ENCODE data around the gene ZNF45. TPM values are rescaled to one million over a fixed set of nuclear protein-coding genes. Genes with fewer than 3 reads are reported as not detected.
A peak's percentile ranks its signal among the peaks of the same experiment; 100 is the strongest.
"Not testable (repeated sequence)": the region's sequence is repeated elsewhere in the genome, so short reads cannot be mapped to it uniquely, and the experiment has no call there.

ZNF45 gene
- total RNA-seq, result 10 to 100 TPM; 17.0 to 17.1 TPM

- POLR2A ChIA-PET, result interaction anchor here (0.6 kb wide), 1 partner anchor 18 kb away, joined by 3 read pairs; no protein-coding TSS in a partner anchor
- H3K9me3 Mint-ChIP-seq, result peaks cover 35% of the 10 kb centered on the region
- peak within 1 kb of the TSS; percentile 96 for H3K4me3 Mint-ChIP-seq
- H3K27me3 Mint-ChIP-seq, result no peaks in the 10 kb centered on the region
- CTCF ChIA-PET, result interaction anchor here (0.6 to 1.5 kb wide), 6 partner anchors 10 to 160 kb away, joined by 3 to 5 read pairs (median 4); partner anchors contain the start of gene ZNF221
- peak; percentile 90 for DNase-seq
- peaks cover 43% of the 10 kb centered on the region for H3K36me3 Mint-ChIP-seq (ENCODE audit: low read depth)
- peaks cover 21% of the 10 kb centered on the region for H3K4me1 Mint-ChIP-seq
- peak within 1 kb of the TSS; percentile 91 for H3K27ac Mint-ChIP-seq
These were observed at the start of gene ZNF45 for GRCh38 chr19:43934985-43935708. ZNF45 (minus strand) TSS chr19:43935282; CDS start chr19:43922185, 13,097 bp downstream.

- peaks cover 15% of the 10 kb centered on the region for H3K4me1 Mint-ChIP-seq
These were observed 49.6 kb upstream of the ZNF45 start for GRCh38 chr19:43984687-43985000.

GRCh38 chr19:43983912-43984686 lies 49.0 kb upstream of the ZNF45 start, which contains the start of gene ZNF155:
ZNF155 (plus strand) TSS chr19:43984188; CDS start chr19:43988544, 4,356 bp downstream.
- Mint-ChIP-seq H3K27ac (peak within 1 kb of the TSS; percentile 96), H3K27me3 (no peaks in the 10 kb centered on the region), H3K4me3 (peak within 1 kb of the TSS; percentile 92), H3K4me1 (peaks cover 15% of the 10 kb centered on the region), H3K9me3 (peaks cover 23% of the 10 kb centered on the region), H3K36me3 (ENCODE audit: low read depth) (peaks cover 26% of the 10 kb centered on the region)
- ChIA-PET CTCF (no interaction called here), POLR2A (no interaction called here)
- peak; percentile 74 for DNase-seq

More at GRCh38 chr19:43984687-43985000, 49.6 kb upstream of the ZNF45 start:
- POLR2A ChIA-PET, result interaction anchor here (0.6 kb wide), 1 partner anchor 269 kb away, joined by 5 read pairs; no protein-coding TSS in a partner anchor
- peaks cover 24% of the 10 kb centered on the region for H3K9me3 Mint-ChIP-seq
- peak overlapping the region; percentile 92 for H3K4me3 Mint-ChIP-seq
- CTCF ChIA-PET, result interaction anchor here (1.2 kb wide), 1 partner anchor 16 kb away, joined by 3 read pairs; no protein-coding TSS in a partner anchor
- peak; percentile 7 for DNase-seq
- peak overlapping the region; percentile 96 for H3K27ac Mint-ChIP-seq
- no peaks in the 10 kb centered on the region for H3K27me3 Mint-ChIP-seq
- peaks cover 31% of the 10 kb centered on the region for H3K36me3 Mint-ChIP-seq (ENCODE audit: low read depth)

GRCh38 chr19:43983544-43983911 lies 48.4 kb upstream of the ZNF45 start:
- Mint-ChIP-seq H3K36me3 (ENCODE audit: low read depth) (peaks cover 20% of the 10 kb centered on the region), H3K4me1 (peaks cover 15% of the 10 kb centered on the region), H3K27ac (peak overlapping the region; percentile 62), H3K27me3 (no peaks in the 10 kb centered on the region), H3K9me3 (peaks cover 18% of the 10 kb centered on the region), H3K4me3 (peak overlapping the region; percentile 56)
- ChIA-PET POLR2A (no interaction called here), CTCF (no interaction called here)
- DNase-seq, result no peak

- H3K27me3 Mint-ChIP-seq, result no peaks in the 10 kb centered on the region
- ChIA-PET POLR2A (no interaction called here), CTCF (no interaction called here)
- DNase-seq, result no peak
- no peak overlapping the region for H3K27ac Mint-ChIP-seq
- H3K36me3 Mint-ChIP-seq (ENCODE audit: low read depth), result peaks cover 3% of the 10 kb centered on the region
- H3K4me1 Mint-ChIP-seq, result no peaks in the 10 kb centered on the region
- H3K9me3 Mint-ChIP-seq, result peaks cover 40% of the 10 kb centered on the region
- no peak overlapping the region for H3K4me3 Mint-ChIP-seq
These were observed 41.6 kb upstream of the ZNF45 start for GRCh38 chr19:43976732-43977131.

- no peak for DNase-seq
- Mint-ChIP-seq H3K36me3 (ENCODE audit: low read depth) (peaks cover 15% of the 10 kb centered on the region), H3K9me3 (peaks cover 60% of the 10 kb centered on the region), H3K4me1 (no peaks in the 10 kb centered on the region), H3K27me3 (no peaks in the 10 kb centered on the region), H3K27ac (no peak overlapping the region), H3K4me3 (no peak overlapping the region)
- CTCF ChIA-PET, result no interaction called here
- POLR2A ChIA-PET, result no interaction called here
These were observed 31.1 kb upstream of the ZNF45 start for GRCh38 chr19:43966079-43966694.

- ChIA-PET CTCF (no interaction called here), POLR2A (no interaction called here)
- H3K36me3 Mint-ChIP-seq (ENCODE audit: low read depth), result no peaks in the 10 kb centered on the region
- H3K4me3 Mint-ChIP-seq, result no peak overlapping the region
- H3K9me3 Mint-ChIP-seq, result peaks cover 43% of the 10 kb centered on the region
- no peaks in the 10 kb centered on the region for H3K4me1 Mint-ChIP-seq
- no peak overlapping the region for H3K27ac Mint-ChIP-seq
- H3K27me3 Mint-ChIP-seq, result no peaks in the 10 kb centered on the region
- no peak for DNase-seq
These were observed 25.3 kb upstream of the ZNF45 start for GRCh38 chr19:43960411-43960810.

- POLR2A ChIA-PET, result no interaction called here
- DNase-seq, result no peak
- Mint-ChIP-seq H3K4me3 (no peak overlapping the region), H3K27me3 (no peaks in the 10 kb centered on the region), H3K36me3 (ENCODE audit: low read depth) (no peaks in the 10 kb centered on the region), H3K27ac (no peak overlapping the region), H3K9me3 (peaks cover 30% of the 10 kb centered on the region), H3K4me1 (no peaks in the 10 kb centered on the region)
- CTCF ChIA-PET, result no interaction called here
These were observed 22.8 kb upstream of the ZNF45 start for GRCh38 chr19:43957891-43958290.

- Mint-ChIP-seq H3K36me3 (ENCODE audit: low read depth) (no peaks in the 10 kb centered on the region), H3K4me1 (peaks cover 4% of the 10 kb centered on the region), H3K9me3 (peaks cover 34% of the 10 kb centered on the region), H3K4me3 (no peak overlapping the region), H3K27me3 (no peaks in the 10 kb centered on the region), H3K27ac (no peak overlapping the region)
- ChIA-PET CTCF (no interaction called here), POLR2A (no interaction called here)
- DNase-seq, result no peak
These were observed 21.7 kb upstream of the ZNF45 start for GRCh38 chr19:43956827-43957226.

- Mint-ChIP-seq H3K9me3 (peaks cover 38% of the 10 kb centered on the region), H3K4me1 (peaks cover 10% of the 10 kb centered on the region), H3K4me3 (peak within 1 kb of the TSS; percentile 92), H3K27ac (peak within 1 kb of the TSS; percentile 80), H3K27me3 (peaks cover 7% of the 10 kb centered on the region), H3K36me3 (ENCODE audit: low read depth) (peaks cover 9% of the 10 kb centered on the region)
- POLR2A ChIA-PET, result interaction anchor here (0.9 kb wide), 1 partner anchor 53 kb away, joined by 3 read pairs; no protein-coding TSS in a partner anchor
- peak; percentile 67 for DNase-seq
- CTCF ChIA-PET, result interaction anchor here (1.2 to 1.3 kb wide), 2 partner anchors 16 to 26 kb away, joined by 3 to 5 read pairs; partner anchors contain the start of gene ZNF45
These were observed 16.0 kb upstream of the ZNF45 start, which contains the start of gene ZNF221 for GRCh38 chr19:43950834-43951645. ZNF221 (plus strand) TSS chr19:43951228; CDS start chr19:43962727, 11,499 bp downstream.

- H3K4me3 Mint-ChIP-seq; DNase-seq; POLR2A ChIA-PET; H3K36me3 Mint-ChIP-seq (ENCODE audit: low read depth); H3K4me1 Mint-ChIP-seq; H3K27ac Mint-ChIP-seq: not testable (repeated sequence)
- Mint-ChIP-seq H3K9me3 (peaks cover 38% of the 10 kb centered on the region), H3K27me3 (peaks cover 10% of the 10 kb centered on the region)
- CTCF ChIA-PET, result interaction anchor here (0.6 kb wide), 1 partner anchor 9 kb away, joined by 3 read pairs; no protein-coding TSS in a partner anchor
These were observed 14.7 kb upstream of the ZNF45 start for GRCh38 chr19:43949803-43950202.

- Mint-ChIP-seq H3K27me3 (peaks cover 14% of the 10 kb centered on the region), H3K9me3 (peaks cover 34% of the 10 kb centered on the region)
- DNase-seq; H3K4me1 Mint-ChIP-seq; H3K27ac Mint-ChIP-seq; CTCF ChIA-PET; POLR2A ChIA-PET; H3K36me3 Mint-ChIP-seq (ENCODE audit: low read depth); H3K4me3 Mint-ChIP-seq: not testable (repeated sequence)
These were observed 12.3 kb upstream of the ZNF45 start for GRCh38 chr19:43947412-43947811.

Measured in activated CD4-positive, alpha-beta T cell treated with anti-CD3 and anti-CD28 coated beads, Interleukin-2, amount 10 ng/mL, durations not matched to agents 7 days and 5 days (primary cell).